ENCODE measurements around the gene POLD2.

The POLD2 gene

DNA sequence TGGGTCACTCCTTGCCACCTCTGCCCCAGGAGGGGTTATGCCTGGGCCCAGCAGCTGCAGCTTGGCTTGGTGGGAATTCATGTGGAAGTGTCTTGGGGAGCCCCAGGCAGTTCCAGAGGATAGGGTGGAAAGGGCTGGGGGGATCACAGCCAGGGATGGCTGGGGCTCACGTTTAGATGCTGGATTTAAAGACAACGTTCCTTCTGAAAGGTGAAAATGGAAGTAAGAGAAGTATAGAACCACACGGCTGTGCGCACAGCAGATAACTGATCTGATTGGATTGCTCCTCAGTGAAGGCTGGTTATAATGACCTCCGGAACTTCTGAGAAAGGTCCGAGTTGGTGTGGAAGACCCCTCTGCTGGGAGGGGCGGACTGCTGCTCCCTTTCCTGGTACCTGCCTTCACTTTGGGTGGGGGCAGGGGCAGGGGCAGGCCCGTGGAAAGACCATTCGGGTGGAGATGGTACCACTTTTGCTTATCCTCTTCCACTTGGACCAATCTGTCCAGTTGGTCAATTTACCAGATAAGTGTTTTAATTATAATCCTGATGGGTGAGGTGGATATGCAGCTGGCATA, 25.7 kb upstream of the POLD2 start:
- Histone ChIP-seq H2AFZ (ENCODE audit: low read length) (no peak overlapping the region), H3F3A (ENCODE audit: low read depth) (no peaks in the 10 kb centered on the region), H3K27me3 (ENCODE audit: insufficient read depth, low read length, poor library complexity, severe bottlenecking) (no peaks in the 10 kb centered on the region), H3K9ac (ENCODE audit: low read depth, low read length, poor library complexity, severe bottlenecking) (no peak overlapping the region), H3K4me3 (ENCODE audit: low read length, poor library complexity, severe bottlenecking) (no peak overlapping the region), H3K4me2 (ENCODE audit: low read depth, low read length, poor library complexity, severe bottlenecking) (no peak overlapping the region), H3K4me1 (ENCODE audit: insufficient read depth, low read length, poor library complexity, severe bottlenecking) (no peaks in the 10 kb centered on the region), H3K9me3 (ENCODE audit: insufficient read depth, low read depth, low read length) (no peaks in the 10 kb centered on the region), H3K9me2 (replicated peaks; ENCODE audit: low read depth, low read length) (no peaks in the 10 kb centered on the region), H3K79me2 (ENCODE audit: insufficient read depth, low read length) (no peaks in the 10 kb centered on the region), H3K36me3 (ENCODE audit: insufficient read depth, low read length) (no peaks in the 10 kb centered on the region), H4K20me1 (ENCODE audit: insufficient read depth, low read length, poor library complexity, severe bottlenecking) (no peaks in the 10 kb centered on the region)
- TF ChIP-seq, protein P1, sequence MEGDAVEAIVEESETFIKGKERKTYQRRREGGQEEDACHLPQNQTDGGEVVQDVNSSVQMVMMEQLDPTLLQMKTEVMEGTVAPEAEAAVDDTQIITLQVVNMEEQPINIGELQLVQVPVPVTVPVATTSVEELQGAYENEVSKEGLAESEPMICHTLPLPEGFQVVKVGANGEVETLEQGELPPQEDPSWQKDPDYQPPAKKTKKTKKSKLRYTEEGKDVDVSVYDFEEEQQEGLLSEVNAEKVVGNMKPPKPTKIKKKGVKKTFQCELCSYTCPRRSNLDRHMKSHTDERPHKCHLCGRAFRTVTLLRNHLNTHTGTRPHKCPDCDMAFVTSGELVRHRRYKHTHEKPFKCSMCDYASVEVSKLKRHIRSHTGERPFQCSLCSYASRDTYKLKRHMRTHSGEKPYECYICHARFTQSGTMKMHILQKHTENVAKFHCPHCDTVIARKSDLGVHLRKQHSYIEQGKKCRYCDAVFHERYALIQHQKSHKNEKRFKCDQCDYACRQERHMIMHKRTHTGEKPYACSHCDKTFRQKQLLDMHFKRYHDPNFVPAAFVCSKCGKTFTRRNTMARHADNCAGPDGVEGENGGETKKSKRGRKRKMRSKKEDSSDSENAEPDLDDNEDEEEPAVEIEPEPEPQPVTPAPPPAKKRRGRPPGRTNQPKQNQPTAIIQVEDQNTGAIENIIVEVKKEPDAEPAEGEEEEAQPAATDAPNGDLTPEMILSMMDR (conservative IDR thresholded peaks at IDR 0.05; ENCODE audit: low read length), result no peak
- no peak for TF ChIP-seq EZH2phosphoT487 (IDR thresholded peaks at IDR 0.05; ENCODE audit: borderline replicate concordance)

DNA sequence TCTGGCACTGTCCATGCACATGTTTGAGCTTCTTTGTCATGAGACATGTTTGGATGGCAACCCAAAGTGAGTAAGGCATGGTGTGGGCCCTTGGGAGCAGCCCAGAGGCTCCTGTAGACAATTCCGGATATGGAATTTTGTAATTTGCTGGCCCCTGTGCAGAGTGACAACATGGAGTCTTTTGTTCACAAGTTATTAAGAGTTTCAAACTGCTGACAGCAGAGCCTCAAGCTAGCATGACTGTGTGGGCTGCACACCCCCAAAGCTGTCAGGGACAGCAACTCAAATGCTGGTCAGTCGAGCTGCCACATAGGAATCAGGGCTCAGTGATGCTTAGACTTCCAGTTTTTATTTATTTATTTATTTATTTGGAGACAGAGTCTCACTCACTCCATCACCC, 24.8 kb upstream of the POLD2 start:
- Histone ChIP-seq H3K36me3 (ENCODE audit: insufficient read depth, low read length) (no peaks in the 10 kb centered on the region), H3K9ac (ENCODE audit: low read depth, low read length, poor library complexity, severe bottlenecking) (no peak overlapping the region), H3K79me2 (ENCODE audit: insufficient read depth, low read length) (no peaks in the 10 kb centered on the region), H3K4me2 (ENCODE audit: low read depth, low read length, poor library complexity, severe bottlenecking) (no peak overlapping the region), H3K9me3 (ENCODE audit: insufficient read depth, low read depth, low read length) (no peaks in the 10 kb centered on the region), H2AFZ (ENCODE audit: low read length) (no peak overlapping the region), H3K4me3 (ENCODE audit: low read length, poor library complexity, severe bottlenecking) (no peak overlapping the region), H3K27me3 (ENCODE audit: insufficient read depth, low read length, poor library complexity, severe bottlenecking) (no peaks in the 10 kb centered on the region), H4K20me1 (ENCODE audit: insufficient read depth, low read length, poor library complexity, severe bottlenecking) (no peaks in the 10 kb centered on the region), H3F3A (ENCODE audit: low read depth) (no peaks in the 10 kb centered on the region), H3K4me1 (ENCODE audit: insufficient read depth, low read length, poor library complexity, severe bottlenecking) (no peaks in the 10 kb centered on the region), H3K9me2 (replicated peaks; ENCODE audit: low read depth, low read length) (no peaks in the 10 kb centered on the region)
- TF ChIP-seq, protein P1 (conservative IDR thresholded peaks at IDR 0.05; ENCODE audit: low read length), result no peak
- TF ChIP-seq EZH2phosphoT487 (IDR thresholded peaks at IDR 0.05; ENCODE audit: borderline replicate concordance), result no peak

DNA sequence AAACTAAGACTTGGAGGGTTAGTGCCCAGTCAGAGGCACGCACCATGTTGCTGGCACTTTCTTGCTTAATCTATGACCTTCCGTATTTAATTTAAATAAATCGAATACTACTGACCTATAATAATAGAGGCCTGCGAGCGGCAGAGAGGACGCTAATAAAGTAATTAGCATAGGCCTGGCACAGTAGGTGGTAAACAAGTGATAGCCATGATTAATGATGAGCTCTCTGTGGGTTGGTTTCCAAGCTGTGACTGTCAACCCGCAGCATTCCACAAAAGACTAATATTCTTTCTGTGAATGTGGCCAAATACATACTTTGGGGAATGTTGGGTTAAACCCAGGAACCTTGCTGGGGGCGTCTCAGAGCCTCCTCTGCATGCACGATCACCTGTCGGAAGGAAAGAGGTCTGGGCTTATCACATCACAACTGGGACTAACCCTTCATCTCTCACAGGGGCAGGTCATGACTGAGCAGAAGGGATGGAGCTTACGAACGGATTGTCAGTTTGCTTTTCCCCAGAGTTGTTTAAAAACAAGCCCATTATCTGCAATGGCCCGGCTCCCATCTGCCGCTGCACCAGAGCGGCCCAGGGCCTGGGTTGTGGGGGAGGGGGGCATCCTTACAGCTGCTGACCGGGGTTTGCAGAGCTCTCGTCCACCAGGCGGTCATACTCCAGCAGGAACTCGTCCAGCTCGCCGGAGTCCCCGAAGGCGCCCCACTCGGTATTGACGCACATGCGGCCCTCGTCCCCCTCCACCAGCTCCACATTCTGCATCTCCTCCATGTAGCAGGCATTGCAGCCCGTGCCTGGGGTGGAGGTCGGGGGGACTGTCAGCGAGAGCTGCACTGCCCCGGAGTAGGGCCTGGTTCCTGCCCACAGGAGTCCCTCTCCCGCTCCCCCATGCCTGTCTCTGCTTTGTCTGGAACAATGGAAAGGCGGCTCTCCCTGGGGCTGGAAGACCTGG, 24.0 kb upstream of the POLD2 start:
- H3K27me3 ChIP-seq (ENCODE audit: insufficient read depth, low read length, poor library complexity, severe bottlenecking), result no peaks in the 10 kb centered on the region
- H3K9ac ChIP-seq (ENCODE audit: low read depth, low read length, poor library complexity, severe bottlenecking), result no peak overlapping the region
- H3K9me2 ChIP-seq (replicated peaks; ENCODE audit: low read depth, low read length), result no peaks in the 10 kb centered on the region
- no peaks in the 10 kb centered on the region for H3K4me1 ChIP-seq (ENCODE audit: insufficient read depth, low read length, poor library complexity, severe bottlenecking)
- no peaks in the 10 kb centered on the region for H4K20me1 ChIP-seq (ENCODE audit: insufficient read depth, low read length, poor library complexity, severe bottlenecking)
- TF ChIP-seq, protein P1 (conservative IDR thresholded peaks at IDR 0.05; ENCODE audit: low read length), result no peak
- no peaks in the 10 kb centered on the region for H3K36me3 ChIP-seq (ENCODE audit: insufficient read depth, low read length)
- H3F3A ChIP-seq (ENCODE audit: low read depth), result no peaks in the 10 kb centered on the region
- H2AFZ ChIP-seq (ENCODE audit: low read length), result no peak overlapping the region
- H3K4me2 ChIP-seq (ENCODE audit: low read depth, low read length, poor library complexity, severe bottlenecking), result no peak overlapping the region
- no peak overlapping the region for H3K4me3 ChIP-seq (ENCODE audit: low read length, poor library complexity, severe bottlenecking)
- H3K9me3 ChIP-seq (ENCODE audit: insufficient read depth, low read depth, low read length), result no peaks in the 10 kb centered on the region
- H3K79me2 ChIP-seq (ENCODE audit: insufficient read depth, low read length), result no peaks in the 10 kb centered on the region

Data from Loucy (cell line).